H1 (cell line): ENCODE results near the gene FMN2. TPM values are rescaled to one million over a fixed set of nuclear protein-coding genes. Genes with fewer than 3 reads are reported as not detected.

ENCODE experiments used
- CTCF ChIA-PET: fragments of 300-600 bp; sonication (Branson Sonifier 250); formaldehyde crosslinking; loops from one replicate; lab custom pipeline; 2021; ENCODE audit not compliant: partially characterized antibody; lab: Charles Lee
- POLR2A ChIA-PET: fragments of 300-600 bp; sonication (Branson Sonifier 250); formaldehyde crosslinking; loops from one replicate; lab custom pipeline; 2021; ENCODE audit warnings: inconsistent platforms; ENCODE audit not compliant: partially characterized antibody; lab: Charles Lee
- DNase-seq, 2 experiments: peaks; one replicate each; pipeline versions ENCODE4 v3.0.0 to v3.0.0-alpha.2; 2010 to 2022; ENCODE audit warnings: low spot score in 2 of 2, low read depth in 1 of 2, mixed read lengths in 1 of 2
- FAIRE-seq: peaks from 2 replicates; lab custom pipeline; 2011; peaks lifted over from hg19 to GRCh38; lab: Jason Lieb, UNC
- H2AFZ ChIP-seq: 2 replicates; pipeline ENCODE4 v1.8.1; 2012; ENCODE audit warnings: low read length, inconsistent platforms
- H2AK5ac ChIP-seq: 2 replicates; pipeline ENCODE4 v1.6.1; 2013; ENCODE audit warnings: low read depth, low read length
- H2BK120ac ChIP-seq: replicated peaks from 2 replicates; pipeline ENCODE3; 2013; ENCODE audit warnings: low read depth, low read length, inconsistent platforms
- H2BK12ac ChIP-seq: 2 replicates; pipeline ENCODE4 v1.6.1; 2013; ENCODE audit warnings: low read depth, low read length
- H2BK15ac ChIP-seq: 2 replicates; pipeline ENCODE4 v1.6.1; 2013; ENCODE audit warnings: low read length
- H2BK20ac ChIP-seq: 2 replicates; pipeline ENCODE4 v1.6.1; 2013; ENCODE audit warnings: low read length
- H2BK5ac ChIP-seq: 2 replicates; pipeline ENCODE4 v1.6.1; 2013; ENCODE audit warnings: low read depth, low read length
- H3K14ac ChIP-seq: 2 replicates; pipeline ENCODE4 v1.6.1; 2013; ENCODE audit warnings: inconsistent platforms; ENCODE audit not compliant: insufficient read length
- H3K18ac ChIP-seq: 2 replicates; pipeline ENCODE4 v1.6.1; 2013; ENCODE audit warnings: low read length; ENCODE audit errors: extremely low read depth
- H3K23ac ChIP-seq: 2 replicates; pipeline ENCODE4 v1.6.1; 2013; ENCODE audit warnings: inconsistent platforms; ENCODE audit not compliant: insufficient read length
- H3K23me2 ChIP-seq: 2 replicates; pipeline ENCODE4 v1.6.1; 2013; ENCODE audit warnings: low read depth, low read length
- H3K27ac ChIP-seq: 2 replicates; pipeline ENCODE4 v1.6.1; 2011; ENCODE audit warnings: low read depth, low read length, inconsistent platforms
- H3K27me3 ChIP-seq, 4 experiments: replicated peaks in 1 of 4; 1 replicate in 1 of 4; 2 replicates in 3 of 4; pipeline versions ENCODE4 v1.6.1 to v1.8.1; 2011 to 2013; ENCODE audit warnings: low read length in 3 of 4, mild to moderate bottlenecking in 3 of 4, inconsistent platforms in 2 of 4, mixed read lengths in 2 of 4, moderate library complexity in 1 of 4; ENCODE audit not compliant: control insufficient read depth in 3 of 4, insufficient read depth in 3 of 4; ENCODE audit errors: extremely low read depth in 1 of 4
- H3K36me3 ChIP-seq, 4 experiments: 2 replicates each; pipeline versions ENCODE4 v1.6.1 to v1.8.1; 2011 to 2013; ENCODE audit warnings: mild to moderate bottlenecking in 4 of 4, low read length in 3 of 4, moderate library complexity in 2 of 4, control low read depth in 1 of 4, inconsistent platforms in 1 of 4; ENCODE audit not compliant: insufficient read depth in 4 of 4, control insufficient read depth in 2 of 4
- H3K4ac ChIP-seq: replicated peaks from 2 replicates; pipeline ENCODE3; 2013; ENCODE audit warnings: low read length, low read depth, mixed read lengths, inconsistent platforms; ENCODE audit not compliant: insufficient read length
- H3K4me1 ChIP-seq, 4 experiments: replicated peaks in 1 of 4; 1 replicate in 1 of 4; 2 replicates in 3 of 4; pipeline versions ENCODE4 v1.6.1 to v1.8.1; 2011 to 2013; ENCODE audit warnings: low read length in 3 of 4, inconsistent platforms in 2 of 4, mixed read lengths in 1 of 4; ENCODE audit not compliant: insufficient read depth in 4 of 4, control insufficient read depth in 3 of 4
- H3K4me2 ChIP-seq, 2 experiments: 2 replicates each; pipeline versions ENCODE4 v1.6.1 to v1.8.1; 2011 to 2013; ENCODE audit warnings: low read depth in 2 of 2, low read length in 2 of 2, control low read depth in 1 of 2, inconsistent platforms in 1 of 2, mild to moderate bottlenecking in 1 of 2; ENCODE audit not compliant: insufficient read depth in 1 of 2
- H3K4me3 ChIP-seq, 4 experiments: fragments of 200-600, 300-600 bp in 1 of 4; sonication (generic), shearing (Covaris generic), sonication (Bioruptor Twin) in 1 of 4; 2 replicates each; pipeline versions ENCODE4 v1.5.1 to v1.8.1; 2011 to 2016; ENCODE audit warnings: low read length in 4 of 4, low read depth in 3 of 4, control low read depth in 2 of 4, inconsistent platforms in 2 of 4, mild to moderate bottlenecking in 2 of 4, mixed read lengths in 1 of 4, moderate library complexity in 1 of 4; ENCODE audit not compliant: insufficient read depth in 2 of 4; ENCODE audit errors: extremely low read depth in 1 of 4
- H3K56ac ChIP-seq: replicated peaks from 2 replicates; pipeline ENCODE3; 2013; ENCODE audit warnings: low read depth, mild to moderate bottlenecking, mixed read lengths, low read length, inconsistent platforms; ENCODE audit not compliant: insufficient read length
- H3K79me1 ChIP-seq: 2 replicates; pipeline ENCODE4 v1.6.1; 2013; ENCODE audit warnings: low read depth, low read length, control low read depth
- H3K79me2 ChIP-seq, 2 experiments: 2 replicates each; pipeline versions ENCODE4 v1.6.1 to v1.8.1; 2012 to 2013; ENCODE audit warnings: low read length in 2 of 2, mild to moderate bottlenecking in 2 of 2, inconsistent platforms in 1 of 2; ENCODE audit not compliant: insufficient read depth in 2 of 2, control insufficient read depth in 1 of 2
- H3K9ac ChIP-seq, 4 experiments: replicated peaks in 1 of 4; 1 replicate in 1 of 4; 2 replicates in 3 of 4; pipeline versions ENCODE4 v1.6.1 to v1.8.1; 2011 to 2013; ENCODE audit warnings: low read depth in 3 of 4, low read length in 3 of 4, control low read depth in 2 of 4, mild to moderate bottlenecking in 2 of 4, moderate library complexity in 2 of 4, inconsistent platforms in 1 of 4; ENCODE audit errors: extremely low read depth in 1 of 4
- H3K9me3 ChIP-seq, 2 experiments: 2 replicates each; pipeline versions ENCODE4 v1.6.1 to v1.8.1; 2012 to 2013; ENCODE audit warnings: mild to moderate bottlenecking in 2 of 2, moderate library complexity in 2 of 2, control low read depth in 1 of 2, inconsistent platforms in 1 of 2, low read depth in 1 of 2, low read length in 1 of 2, mixed read lengths in 1 of 2; ENCODE audit not compliant: insufficient read depth in 2 of 2
- H4K20me1 ChIP-seq, 2 experiments: replicated peaks in 1 of 2; 2 replicates each; pipeline versions ENCODE3 to v1.8.1; 2011 to 2013; ENCODE audit warnings: inconsistent platforms in 2 of 2, low read length in 2 of 2, mild to moderate bottlenecking in 1 of 2; ENCODE audit not compliant: insufficient read depth in 2 of 2, control insufficient read depth in 1 of 2
- H4K5ac ChIP-seq: 2 replicates; pipeline ENCODE4 v1.6.1; 2013; ENCODE audit warnings: low read length, low read depth, mixed read lengths, inconsistent platforms; ENCODE audit not compliant: insufficient read length
- H4K8ac ChIP-seq: 2 replicates; pipeline ENCODE4 v1.8.0; 2013; ENCODE audit warnings: mild to moderate bottlenecking, moderate library complexity, low read length, inconsistent platforms; ENCODE audit not compliant: insufficient read depth; ENCODE audit errors: extremely low read depth
- H4K91ac ChIP-seq: replicated peaks from 2 replicates; pipeline ENCODE3; 2013; ENCODE audit warnings: low read length, mixed read lengths, inconsistent platforms; ENCODE audit not compliant: insufficient read length
- EZH2 ChIP-seq: fragments of 200-600 bp; sonication (generic); IDR thresholded peaks from 2 replicates; pipeline ENCODE4 v1.7.1; 2012; ENCODE audit warnings: low read depth, mild to moderate bottlenecking, moderate library complexity, low read length, inconsistent platforms; ENCODE audit not compliant: severe bottlenecking
- GTF2F1 ChIP-seq: IDR thresholded peaks from 2 replicates; pipeline ENCODE4 v1.6.1; 2012; ENCODE audit warnings: low read depth, low read length, improper control_type of control experiment, borderline replicate concordance
- HDAC2 ChIP-seq, 2 experiments: fragments of 300-600 bp in 1 of 2; sonication (generic) in 1 of 2; IDR thresholded peaks; 2 replicates each; pipeline ENCODE4 v1.6.1; 2011 to 2012; ENCODE audit warnings: low read depth in 2 of 2, low read length in 2 of 2, mild to moderate bottlenecking in 2 of 2, moderate library complexity in 2 of 2, borderline replicate concordance in 1 of 2, inconsistent platforms in 1 of 2
- HDAC6 ChIP-seq: IDR thresholded peaks from one replicate; pipeline ENCODE4 v1.7.1; 2012; ENCODE audit warnings: low read depth, mild to moderate bottlenecking, inconsistent platforms, low read length, moderate library complexity
- JUN ChIP-seq: IDR thresholded peaks from 2 replicates; pipeline ENCODE4 v1.6.1; 2011; ENCODE audit warnings: low read depth, mild to moderate bottlenecking, improper control_type of control experiment, low read length
- KDM1A ChIP-seq: fragments of 200-600, 300-600 bp; sonication (generic); IDR thresholded peaks from 2 replicates; pipeline ENCODE4 v1.7.1; 2016; ENCODE audit warnings: mild to moderate bottlenecking, low read length, borderline replicate concordance
- MAFK ChIP-seq: IDR thresholded peaks from 2 replicates; pipeline ENCODE4 v1.6.1; 2012; ENCODE audit warnings: low read depth, mild to moderate bottlenecking, improper control_type of control experiment, low read length
- PHF8 ChIP-seq: fragments of 200-600 bp; sonication (generic); conservative IDR thresholded peaks from 2 replicates; pipeline ENCODE4 v1.7.1; 2012; ENCODE audit warnings: low read depth, mild to moderate bottlenecking, inconsistent platforms, low read length, moderate library complexity
- RBBP5 ChIP-seq: IDR thresholded peaks from 2 replicates; pipeline ENCODE4 v1.7.1; 2012; ENCODE audit warnings: low read depth, mild to moderate bottlenecking, inconsistent platforms, low read length, moderate library complexity, borderline replicate concordance
- SIN3A ChIP-seq, 2 experiments: IDR thresholded peaks in 1 of 2; conservative IDR thresholded peaks in 1 of 2; 2 replicates each; pipeline ENCODE4 v1.6.1; 2011 to 2012; ENCODE audit warnings: low read length in 2 of 2, improper control_type of control experiment in 1 of 2, low read depth in 1 of 2, mild to moderate bottlenecking in 1 of 2
- SP1 ChIP-seq: IDR thresholded peaks from 2 replicates; pipeline ENCODE4 v1.6.1; 2011; ENCODE audit warnings: low read depth, low read length
- SP2 ChIP-seq: IDR thresholded peaks from 2 replicates; pipeline ENCODE4 v1.6.1; 2012; ENCODE audit warnings: mild to moderate bottlenecking, low read length, inconsistent platforms
- SP4 ChIP-seq: IDR thresholded peaks from 2 replicates; pipeline ENCODE4 v1.6.1; 2012; ENCODE audit warnings: low read length, inconsistent platforms
- SUZ12 ChIP-seq: fragments of 200-600 bp; sonication (generic); IDR thresholded peaks from 2 replicates; pipeline ENCODE4 v1.6.1; 2012; ENCODE audit warnings: mild to moderate bottlenecking, inconsistent platforms, low read length, moderate library complexity, mixed read lengths
- WGBS, 2 experiments: shearing (Covaris generic) in 1 of 2; methylation state at CpG; one replicate each; pipeline versions ENCODE4 v1.1.6 to v1.1.7; 2013 to 2015; ENCODE audit warnings: low lambda C conversion rate in 2 of 2, mixed read lengths in 2 of 2, inconsistent platforms in 1 of 2, low coverage in 1 of 2, missing lambda C conversion rate in 1 of 2; ENCODE audit not compliant: insufficient replicate concordance in 2 of 2, insufficient coverage in 1 of 2, insufficient read length in 1 of 2; ENCODE audit errors: extremely low coverage in 1 of 2, missing lambda C conversion rate in 1 of 2; 5-methylcytosine and 5-hydroxymethylcytosine counted together
- polyA plus RNA-seq, 7 experiments: library from polyadenylated mRNA; depleted of rRNA in 3 of 7; stranded (reverse) in 5 of 7; unstranded in 2 of 7; fragments of >200 nt in 5 of 7; fragments of 200-250 nt in 2 of 7; gene quantifications; 1 replicate in 5 of 7; 2 replicates in 1 of 7; 4 replicates in 1 of 7; pipeline versions ENCODE4 v1.2.1 to v1.2.3, GENCODE V29; 2011 to 2013; ENCODE audit warnings: missing spikeins in 2 of 7, mixed read lengths in 2 of 7
- total RNA-seq: library from RNA; stranded (reverse); fragmentation: NEBNext Ultra II Directional; extraction: Animal tissue kit (Norgen Biotek cat#: 25700); gene quantifications from 2 replicates; pipeline ENCODE4 v1.2.1, GENCODE V29; 2021

FMN2 gene
- total and polyA plus RNA-seq, 2 of the 8 experiments (the other 6 are each of a cell fraction or from before 2014, with no cell fraction given) = 0.83 to 2.0 TPM

- H3K23me2 ChIP-seq = no peaks in the 10 kb centered on the region; the same call in 1 of the 2 replicates
- H3K56ac ChIP-seq = no peak overlapping the region
- H3K27ac ChIP-seq = no peak overlapping the region
- no peaks in the 10 kb centered on the region for H4K20me1 ChIP-seq
- H3K4ac ChIP-seq = no peak overlapping the region
- no peak overlapping the region for H4K5ac ChIP-seq
- H4K91ac ChIP-seq = no peak overlapping the region
- H3K23ac ChIP-seq = no peak overlapping the region
- H3K4me2 ChIP-seq = no peak overlapping the region
- POLR2A ChIA-PET = no interaction called here
- H3K18ac ChIP-seq = no peak overlapping the region
- H2BK15ac ChIP-seq = no peak overlapping the region
- WGBS, 2 experiments = 95% methylated on average over 2 of the region's 2 CpGs; no CpG with 5 or more reads in 1 of the 2 experiments
- no peaks in the 10 kb centered on the region; the same call in 1 of the 2 replicates for H3K79me1 ChIP-seq
- no peak for DNase-seq
- no peak overlapping the region for H2BK5ac ChIP-seq
- no peak overlapping the region for H2AK5ac ChIP-seq
- TF ChIP-seq RBBP5 (no peak), KDM1A (no peak), SIN3A (conservative IDR thresholded peaks at IDR 0.05 in 1 of 2, IDR thresholded peaks at IDR 0.05 in 1 of 2; ENCODE audit: low read depth in 1 of 2, low read length in 2 of 2) (no peak), JUN (no peak), SP1 (no peak), EZH2 (no peak), GTF2F1 (no peak), SUZ12 (no peak), MAFK (no peak), HDAC6 (no peak), SP4 (no peak), HDAC2 (IDR thresholded peaks at IDR 0.05; ENCODE audit: borderline replicate concordance in 1 of 2, low read depth in 2 of 2, low read length in 2 of 2) (no peak), SP2 (no peak), PHF8 (no peak)
- TF ChIP-seq, all 59 proteins: peak for 0
- Histone ChIP-seq H2BK12ac (no peak overlapping the region), H3K36me3 (no peaks in the 10 kb centered on the region), H2BK120ac (no peak overlapping the region), H3K9ac (no peak overlapping the region), H3K27me3 (no peaks in the 10 kb centered on the region), H3K4me1 (no peaks in the 10 kb centered on the region), H3K79me2 (no peaks in the 10 kb centered on the region), H3K14ac (no peak overlapping the region), H3K9me3 (no peaks in the 10 kb centered on the region), H2AFZ (no peak overlapping the region), H3K4me3 (no peak overlapping the region), H2BK20ac (no peak overlapping the region), H4K8ac (no peak overlapping the region)
- no peak for FAIRE-seq
- CTCF ChIA-PET = interaction anchor here (0.7 to 2.0 kb wide), 5 partner anchors 8 to 61 kb away, joined by 3 to 5 read pairs (median 4); no protein-coding TSS in a partner anchor
Measured at GRCh38 chr1:240128366-240128765, 36.7 kb downstream of the FMN2 start.
